ENCODE results near the gene ARFIP2.

Gene ARFIP2

GRCh38 chr11:6448574-6448973, 32.6 kb downstream of the ARFIP2 start:
- DNase-seq = no peak
- Mint-ChIP-seq H3K4me3 (no peak overlapping the region), H3K36me3 (no peaks in the 10 kb centered on the region), H3K4me1 (no peaks in the 10 kb centered on the region), H3K27me3 (peaks cover 9% of the 10 kb centered on the region), H3K27ac (no peak overlapping the region), H3K9me3 (no peaks in the 10 kb centered on the region)
- CTCF ChIA-PET = interaction anchor here (1.3 to 14.8 kb wide), 5 partner anchors 10 to 69 kb away, joined by 3 to 563 read pairs (median 5); partner anchors contain the start of genes ARFIP2 and TIMM10B

- peak; percentile 70 for DNase-seq
- H3K4me3 Mint-ChIP-seq = no peak overlapping the region
- H3K36me3 Mint-ChIP-seq = no peaks in the 10 kb centered on the region
- no peaks in the 10 kb centered on the region for H3K9me3 Mint-ChIP-seq
- no peaks in the 10 kb centered on the region for H3K4me1 Mint-ChIP-seq
- CTCF ChIA-PET = interaction anchor here (0.6 to 14.8 kb wide), 42 partner anchors 9 to 326 kb away, joined by 3 to 563 read pairs (median 4); partner anchors contain the start of genes ARFIP2, MRPL17, SMPD1 and TIMM10B
- no peak overlapping the region for H3K27ac Mint-ChIP-seq
- peaks cover 9% of the 10 kb centered on the region for H3K27me3 Mint-ChIP-seq
These were observed 37.7 kb downstream of the ARFIP2 start for GRCh38 chr11:6443269-6444003.

GRCh38 chr11:6442441-6442840, 38.7 kb downstream of the ARFIP2 start:
- no peak for DNase-seq
- H3K27me3 Mint-ChIP-seq = peaks cover 5% of the 10 kb centered on the region
- no peak overlapping the region for H3K4me3 Mint-ChIP-seq
- no peaks in the 10 kb centered on the region for H3K9me3 Mint-ChIP-seq
- H3K4me1 Mint-ChIP-seq = no peaks in the 10 kb centered on the region
- H3K36me3 Mint-ChIP-seq = no peaks in the 10 kb centered on the region
- no peak overlapping the region for H3K27ac Mint-ChIP-seq
- CTCF ChIA-PET = interaction anchor here (1.1 to 14.8 kb wide), 13 partner anchors 10 to 305 kb away, joined by 3 to 563 read pairs (median 8); partner anchors contain the start of gene SMPD1

- Mint-ChIP-seq H3K36me3 (no peaks in the 10 kb centered on the region), H3K9me3 (no peaks in the 10 kb centered on the region), H3K4me1 (peaks cover 1% of the 10 kb centered on the region), H3K27ac (no peak within 1 kb of the TSS), H3K27me3 (peaks cover 3% of the 10 kb centered on the region), H3K4me3 (no peak within 1 kb of the TSS)
- no peak for DNase-seq
- CTCF ChIA-PET = interaction anchor here (0.7 to 14.8 kb wide), 8 partner anchors 14 to 314 kb away, joined by 3 to 563 read pairs (median 5); partner anchors contain the start of gene SMPD1
These were observed 40.2 kb downstream of the ARFIP2 start, which contains the start of gene HPX for GRCh38 chr11:6440906-6441358. Gene HPX (minus strand): TSS chr11:6440987. CDS start chr11:6440963, 24 bp downstream.

- H3K27me3 Mint-ChIP-seq = no peaks in the 10 kb centered on the region
- CTCF ChIA-PET = interaction anchor here (0.8 to 14.8 kb wide), 14 partner anchors 9 to 69 kb away, joined by 3 to 563 read pairs (median 4); partner anchors contain the start of gene APBB1
- DNase-seq = peak; percentile 50
- H3K4me3 Mint-ChIP-seq = no peak overlapping the region
- no peaks in the 10 kb centered on the region for H3K36me3 Mint-ChIP-seq
- peaks cover 4% of the 10 kb centered on the region for H3K4me1 Mint-ChIP-seq
- H3K27ac Mint-ChIP-seq = no peak overlapping the region
- H3K9me3 Mint-ChIP-seq = no peaks in the 10 kb centered on the region
These were observed 42.1 kb downstream of the ARFIP2 start for GRCh38 chr11:6438979-6439571.

GRCh38 chr11:6437993-6438392, 43.1 kb downstream of the ARFIP2 start:
- H3K9me3 Mint-ChIP-seq = no peaks in the 10 kb centered on the region
- no peaks in the 10 kb centered on the region for H3K27me3 Mint-ChIP-seq
- CTCF ChIA-PET = interaction anchor here (0.9 to 14.8 kb wide), 13 partner anchors 8 to 245 kb away, joined by 3 to 563 read pairs (median 5); partner anchors contain the start of genes APBB1 and MRPL17
- H3K4me1 Mint-ChIP-seq = peaks cover 4% of the 10 kb centered on the region
- H3K4me3 Mint-ChIP-seq = no peak overlapping the region
- H3K36me3 Mint-ChIP-seq = no peaks in the 10 kb centered on the region
- DNase-seq = no peak
- H3K27ac Mint-ChIP-seq = no peak overlapping the region

- no peaks in the 10 kb centered on the region for H3K27me3 Mint-ChIP-seq
- H3K9me3 Mint-ChIP-seq = no peaks in the 10 kb centered on the region
- H3K4me3 Mint-ChIP-seq = no peak overlapping the region
- H3K36me3 Mint-ChIP-seq = no peaks in the 10 kb centered on the region
- CTCF ChIA-PET = interaction anchor here (0.9 to 14.8 kb wide), 11 partner anchors 7 to 246 kb away, joined by 3 to 563 read pairs (median 5); partner anchors contain the start of genes APBB1 and MRPL17
- peaks cover 4% of the 10 kb centered on the region for H3K4me1 Mint-ChIP-seq
- no peak overlapping the region for H3K27ac Mint-ChIP-seq
- no peak for DNase-seq
These were observed 43.7 kb downstream of the ARFIP2 start for GRCh38 chr11:6437423-6437822.

GRCh38 chr11:6433998-6434660, 47.0 kb downstream of the ARFIP2 start:
- no peak overlapping the region for H3K27ac Mint-ChIP-seq
- CTCF ChIA-PET = interaction anchor here (0.8 to 2.5 kb wide), 3 partner anchors 10 to 55 kb away, joined by 3 to 11 read pairs (median 4); no protein-coding TSS in a partner anchor
- DNase-seq = no peak
- no peaks in the 10 kb centered on the region for H3K9me3 Mint-ChIP-seq
- peaks cover 4% of the 10 kb centered on the region for H3K4me1 Mint-ChIP-seq
- no peaks in the 10 kb centered on the region for H3K36me3 Mint-ChIP-seq
- no peak overlapping the region for H3K4me3 Mint-ChIP-seq
- no peaks in the 10 kb centered on the region for H3K27me3 Mint-ChIP-seq

- H3K27ac Mint-ChIP-seq = no peak overlapping the region
- peaks cover 4% of the 10 kb centered on the region for H3K4me1 Mint-ChIP-seq
- no peak for DNase-seq
- CTCF ChIA-PET = interaction anchor here (3.8 kb wide), 1 partner anchor 53 kb away, joined by 20 read pairs; no protein-coding TSS in a partner anchor
- no peak overlapping the region for H3K4me3 Mint-ChIP-seq
- no peaks in the 10 kb centered on the region for H3K9me3 Mint-ChIP-seq
- no peaks in the 10 kb centered on the region for H3K36me3 Mint-ChIP-seq
- peaks cover 6% of the 10 kb centered on the region for H3K27me3 Mint-ChIP-seq
These were observed 49.3 kb downstream of the ARFIP2 start for GRCh38 chr11:6431861-6432260.

- CTCF ChIA-PET = interaction anchor here (1.4 to 2.3 kb wide), 3 partner anchors 10 to 49 kb away, joined by 4 to 13 read pairs (median 10); no protein-coding TSS in a partner anchor
- no peak for DNase-seq
- Mint-ChIP-seq H3K4me3 (no peak overlapping the region), H3K27ac (no peak overlapping the region), H3K36me3 (no peaks in the 10 kb centered on the region), H3K9me3 (no peaks in the 10 kb centered on the region), H3K4me1 (no peaks in the 10 kb centered on the region), H3K27me3 (peaks cover 43% of the 10 kb centered on the region)
These were observed 53.6 kb downstream of the ARFIP2 start for GRCh38 chr11:6427516-6427915.

Data from activated naive CD4-positive, alpha-beta T cell treated with anti-CD3 and anti-CD28 coated beads, Interleukin-2, amount 10 ng/mL, durations not matched to agents 7 days and 5 days (primary cell).